HG03520 (cell line): ENCODE measurements around the gene LHFPL6.

Source experiments
- ATAC-seq: cut with Tn5 transposase; IDR thresholded peaks from one replicate; pipeline ENCODE4 v1.9.1; 2021; ENCODE audit warnings: mild to moderate bottlenecking, moderate library complexity; ENCODE audit not compliant: unreplicated experiment

The LHFPL6 gene

DNA sequence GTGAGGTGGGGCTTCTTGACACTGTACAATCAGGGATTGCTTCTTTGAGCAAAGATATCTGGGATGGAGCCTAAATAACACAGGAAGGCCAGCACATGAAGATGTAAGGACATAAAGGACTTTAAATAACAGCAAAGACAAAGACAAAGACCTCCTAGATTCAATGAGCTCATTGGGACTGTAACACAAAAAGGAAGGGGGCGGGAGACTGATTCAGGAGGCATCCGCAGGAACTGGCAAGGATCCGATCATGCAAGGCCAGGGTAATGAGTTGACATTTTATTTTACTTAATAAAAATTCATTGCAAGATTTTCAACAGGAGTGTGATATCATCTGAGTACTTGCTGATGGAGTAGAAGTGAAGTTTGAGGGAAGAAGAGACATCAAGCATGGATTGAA lies 121.5 kb downstream of the LHFPL6 start:
- no peak for ATAC-seq

DNA sequence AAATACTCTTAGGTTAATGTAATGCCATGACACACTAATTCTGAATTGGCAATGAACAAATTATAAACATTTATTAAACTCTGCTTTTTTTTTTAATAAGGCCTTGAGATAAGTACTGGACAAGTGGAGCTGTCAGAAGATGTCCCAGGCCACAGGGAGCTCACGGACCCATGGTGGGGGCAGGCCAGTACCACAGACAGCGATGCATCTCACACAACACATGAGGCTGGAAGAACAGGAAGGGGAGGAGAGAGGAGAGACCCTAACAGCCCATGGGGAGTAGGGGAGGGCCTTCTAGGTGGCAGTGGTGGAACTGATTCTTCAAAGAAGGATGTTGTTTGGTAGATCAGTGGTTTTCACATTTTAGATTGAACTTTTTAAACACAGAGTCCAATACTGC lies 128.4 kb downstream of the LHFPL6 start:
- no peak for ATAC-seq

DNA sequence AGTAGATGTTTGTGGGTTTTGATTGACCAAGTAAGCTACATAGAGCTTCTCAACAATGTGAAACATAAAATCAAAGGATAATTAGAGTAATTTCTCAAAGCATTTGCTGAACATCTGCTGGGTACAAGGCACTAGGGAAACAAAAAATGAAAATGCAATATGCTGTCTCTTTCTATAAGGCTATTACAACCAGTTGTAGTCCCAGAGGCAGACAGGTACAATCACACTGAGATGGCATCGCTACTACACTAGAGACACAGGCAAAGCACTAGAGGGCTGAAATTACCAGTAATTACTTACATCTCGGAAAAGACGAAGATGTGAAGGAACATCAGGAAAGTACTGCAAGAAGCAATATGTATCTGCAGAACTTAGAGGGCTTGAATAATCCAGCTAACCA lies 133.3 kb downstream of the LHFPL6 start:
- ATAC-seq = no peak

DNA sequence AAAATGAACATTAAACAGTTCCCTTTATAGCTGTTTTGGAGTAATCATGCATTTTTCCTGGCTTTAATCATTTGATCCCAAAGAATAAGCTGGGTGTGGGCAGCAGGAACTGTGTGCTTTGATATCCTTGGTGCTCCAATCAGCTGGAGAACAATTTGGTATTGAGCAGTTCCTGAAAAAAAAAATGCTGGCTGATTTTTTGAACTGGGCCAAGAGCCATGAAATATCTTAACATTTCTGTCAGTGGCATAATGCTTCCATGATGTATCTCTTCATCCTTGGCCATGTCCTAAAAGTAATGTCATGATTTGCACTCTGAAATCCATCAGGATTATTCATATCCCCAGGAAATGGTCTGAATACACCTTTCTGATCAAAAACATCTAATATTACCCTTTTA lies 134.7 kb downstream of the LHFPL6 start:
- no peak for ATAC-seq

DNA sequence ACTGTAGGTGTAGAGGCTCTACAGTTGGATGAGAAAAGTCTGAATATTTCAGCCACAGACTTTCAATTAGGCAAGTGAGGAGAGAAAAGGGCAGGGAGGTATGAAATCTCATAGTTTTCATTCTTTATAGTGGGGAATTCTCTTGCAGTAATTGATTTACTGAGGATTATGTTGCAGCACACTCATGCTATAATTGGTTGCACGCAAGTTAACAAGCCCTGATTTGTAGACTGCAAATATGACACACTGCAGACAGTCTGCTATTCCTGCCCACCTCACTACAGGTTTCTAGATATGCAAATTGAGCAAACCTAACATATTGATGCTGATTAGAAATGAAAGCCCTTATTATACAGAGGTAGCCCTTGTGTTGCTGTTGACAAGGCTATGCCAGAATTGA lies 139.4 kb downstream of the LHFPL6 start:
- no peak for ATAC-seq

DNA sequence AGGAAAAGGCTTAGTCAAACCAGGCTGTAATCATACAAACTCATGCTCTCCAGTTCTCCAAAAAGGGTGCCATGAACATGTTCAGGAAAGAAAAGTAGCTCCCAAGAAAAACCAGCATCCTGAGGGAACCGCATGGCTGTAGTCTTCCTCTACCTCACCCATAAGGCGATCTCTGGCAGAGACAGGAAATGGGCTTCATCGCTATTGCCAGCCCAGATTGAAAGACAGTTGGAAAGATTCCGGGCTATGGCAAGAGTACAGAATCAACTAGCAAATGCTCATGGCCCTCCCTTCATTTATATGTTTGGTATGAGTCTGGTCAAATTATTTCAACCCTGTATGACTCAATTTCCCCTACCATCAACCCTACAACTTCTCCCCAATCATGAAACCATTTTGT lies 140.1 kb downstream of the LHFPL6 start:
- no peak for ATAC-seq

DNA sequence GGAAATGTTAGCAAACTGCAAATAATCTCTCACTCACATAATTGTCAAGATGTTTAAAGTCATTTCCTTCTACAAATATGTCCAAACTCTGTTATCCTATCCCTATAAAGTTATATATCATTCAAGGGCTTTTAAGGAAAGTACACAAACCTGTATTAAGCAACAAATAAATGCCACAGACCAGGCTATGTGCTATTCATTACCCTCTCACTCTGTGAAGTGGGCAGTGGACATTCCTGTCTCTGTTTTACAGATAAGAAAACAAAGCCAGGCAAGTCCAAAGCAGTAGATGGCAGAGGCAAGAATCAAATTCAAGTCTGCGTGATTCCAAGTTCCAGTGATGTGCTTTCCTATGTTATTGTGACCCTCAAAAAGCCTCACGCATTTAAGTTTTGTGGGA lies 140.6 kb downstream of the LHFPL6 start:
- no peak for ATAC-seq

DNA sequence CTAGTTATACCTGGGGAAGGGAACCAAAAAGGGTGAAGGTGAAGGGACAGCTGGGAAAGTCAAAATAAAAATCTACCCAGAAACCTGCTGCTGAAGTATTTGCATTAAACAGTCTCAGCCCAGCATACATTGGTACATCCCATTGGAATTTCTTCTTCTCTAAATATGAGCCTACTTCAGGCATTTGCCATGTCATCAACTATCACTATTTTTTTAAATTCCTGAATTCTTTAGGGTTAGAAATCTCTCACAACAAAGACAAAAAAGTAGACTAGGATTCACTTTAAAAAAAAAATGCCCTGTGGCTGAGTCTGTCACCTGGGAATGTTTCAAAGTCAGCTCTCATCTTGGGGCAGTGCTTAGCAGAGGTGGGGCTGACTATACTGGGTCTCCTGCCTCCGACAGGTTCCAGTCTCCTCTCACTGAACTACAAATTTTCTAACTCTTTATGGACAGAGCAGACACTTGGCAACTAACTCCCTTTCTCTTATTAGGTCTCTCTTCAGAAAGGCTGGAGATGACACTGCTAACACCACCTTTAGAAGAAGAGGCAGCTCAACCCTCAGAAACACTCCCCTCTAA lies 141.2 kb downstream of the LHFPL6 start:
- no peak for ATAC-seq

DNA sequence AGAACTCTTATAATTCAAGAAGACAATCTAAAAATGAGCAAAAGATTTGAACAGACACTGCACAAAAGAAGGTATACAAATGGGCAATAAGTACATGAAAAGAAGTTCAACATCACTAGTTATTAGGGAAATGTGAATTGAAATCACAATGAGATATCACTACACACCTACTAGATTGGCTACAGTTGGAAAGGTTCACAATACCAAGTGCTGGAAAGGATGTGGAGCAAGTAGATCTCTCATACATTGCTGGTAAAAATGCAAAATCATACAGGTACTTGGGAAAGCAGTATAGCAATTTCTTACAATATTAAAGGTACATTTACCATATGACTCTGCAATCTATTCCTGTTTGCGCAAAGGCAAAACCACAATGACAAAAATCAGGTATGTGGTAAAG lies 145.7 kb downstream of the LHFPL6 start:
- no peak for ATAC-seq

DNA sequence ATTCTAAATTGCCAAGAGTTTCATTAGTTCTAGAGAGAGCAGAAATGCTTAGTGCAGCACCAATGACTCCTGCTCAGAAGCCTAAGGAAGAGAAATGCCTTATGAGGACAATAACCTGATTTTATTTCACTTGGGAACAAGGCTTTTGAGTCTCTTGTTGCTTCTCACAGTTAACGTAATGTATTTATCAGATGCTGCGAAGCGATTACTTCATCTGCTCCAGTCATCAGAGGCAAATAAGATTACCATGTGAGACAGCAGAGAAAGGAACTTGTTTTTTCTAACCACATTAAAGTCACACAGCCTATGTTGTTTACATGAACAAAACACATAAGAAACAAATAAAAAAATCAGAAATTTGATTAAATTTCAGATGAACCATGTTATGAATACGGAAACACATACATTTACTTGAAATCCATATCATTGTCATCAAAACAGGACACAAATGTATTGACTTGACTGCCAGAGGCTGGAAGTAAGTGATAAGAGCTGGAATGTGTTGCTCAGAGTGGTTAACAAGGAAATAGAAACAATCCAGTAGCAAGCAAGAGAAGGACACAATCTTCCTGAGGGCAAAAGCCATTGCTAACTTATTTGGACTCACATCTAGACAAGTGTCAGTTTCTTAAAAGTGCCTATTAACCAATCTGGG lies 147.3 kb downstream of the LHFPL6 start:
- no peak for ATAC-seq

DNA sequence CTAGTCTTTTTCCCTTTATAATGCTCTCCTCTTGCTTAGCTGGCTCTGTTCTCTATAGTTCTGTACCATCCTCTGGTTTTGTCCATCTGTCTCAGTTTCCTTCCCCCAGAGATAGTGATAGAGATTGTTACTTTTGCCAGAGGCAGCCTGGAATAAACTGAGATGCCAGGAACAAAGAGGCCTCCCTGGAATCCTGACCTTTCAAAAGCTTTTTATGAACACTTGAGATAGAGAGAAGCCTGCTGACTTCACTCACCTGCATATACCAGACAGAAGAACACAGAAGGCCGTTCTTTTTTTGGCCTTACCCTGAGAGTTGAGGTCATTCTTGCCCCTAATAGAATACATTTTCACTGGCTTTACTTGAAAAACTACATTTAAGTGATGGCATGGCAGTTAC lies 150.2 kb downstream of the LHFPL6 start:
- no peak for ATAC-seq

DNA sequence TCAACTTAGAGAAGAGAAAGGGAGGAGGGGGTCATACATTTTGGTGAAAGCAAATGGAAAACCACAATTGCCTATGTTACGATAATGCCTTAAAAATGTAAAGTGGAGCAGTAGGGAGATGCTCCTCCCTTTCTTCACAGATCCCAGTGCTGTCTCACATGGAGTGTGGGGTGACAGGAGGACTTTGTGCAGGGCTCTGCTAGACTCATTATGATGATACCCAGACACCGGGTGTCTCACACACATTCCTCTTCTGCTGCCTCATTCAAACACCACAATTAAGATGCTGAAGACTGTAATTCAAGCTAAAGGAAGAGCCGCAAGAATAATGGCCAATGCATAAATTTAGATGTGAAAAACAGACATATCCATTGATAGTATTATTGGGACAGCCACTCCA lies 150.6 kb downstream of the LHFPL6 start:
- no peak for ATAC-seq

DNA sequence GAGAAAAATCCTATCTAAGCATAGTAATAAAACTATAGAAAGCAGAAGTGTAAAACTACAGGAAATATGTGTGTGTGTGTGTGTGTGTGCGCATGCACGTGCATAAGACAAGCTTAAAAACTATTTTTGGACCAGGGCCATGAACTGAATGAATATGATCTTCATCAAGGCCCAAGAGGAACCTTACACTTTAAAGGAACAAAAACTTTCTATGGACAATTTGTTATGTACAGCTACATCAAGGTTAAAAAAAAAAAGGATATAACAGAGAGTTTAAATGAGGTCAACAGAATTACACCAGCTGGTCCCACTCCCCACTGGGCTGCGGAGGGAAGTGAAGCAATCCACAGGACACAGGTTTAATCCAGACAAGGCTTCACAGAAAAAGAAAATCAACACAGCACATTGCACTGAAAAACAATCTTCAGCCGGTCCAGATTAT lies 151.1 kb downstream of the LHFPL6 start:
- ATAC-seq = no peak

DNA sequence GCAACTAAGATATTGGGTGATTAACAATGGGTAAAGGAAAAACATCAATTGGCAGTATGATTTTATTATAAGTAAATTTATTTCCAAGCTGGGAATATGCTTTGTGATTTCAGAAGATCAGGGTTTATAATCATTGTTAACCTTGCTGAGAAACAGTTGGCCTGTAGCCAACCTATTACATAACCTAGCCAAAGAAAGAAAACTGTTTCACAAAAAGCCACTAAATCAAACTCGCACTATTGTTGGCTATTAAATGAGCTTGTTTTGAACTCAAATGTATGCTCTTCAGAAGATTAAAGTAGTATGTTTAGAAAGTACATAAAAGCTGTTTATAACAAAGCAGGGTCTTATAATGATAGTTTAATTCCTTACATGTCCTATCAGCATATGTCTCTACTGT lies 151.7 kb downstream of the LHFPL6 start:
- ATAC-seq = no peak

DNA sequence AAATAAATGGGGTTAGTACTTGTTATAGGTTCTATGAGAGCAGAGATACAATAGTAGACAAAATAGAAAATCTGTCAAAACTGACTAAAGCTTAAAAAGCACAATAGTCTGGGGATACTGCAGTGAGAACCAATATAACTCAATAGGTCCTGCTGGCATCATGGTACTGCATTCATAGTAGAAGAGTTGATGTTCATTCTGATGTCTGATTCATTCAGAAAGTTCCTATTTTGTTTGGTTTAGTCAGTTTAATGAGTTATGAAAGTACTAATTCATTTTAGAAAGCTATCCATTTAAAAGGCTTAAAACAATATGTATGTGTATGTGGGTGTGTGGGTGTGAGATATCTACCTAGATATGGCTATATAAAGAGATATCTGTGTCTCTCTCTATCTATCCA lies 152.8 kb downstream of the LHFPL6 start:
- ATAC-seq = no peak

DNA sequence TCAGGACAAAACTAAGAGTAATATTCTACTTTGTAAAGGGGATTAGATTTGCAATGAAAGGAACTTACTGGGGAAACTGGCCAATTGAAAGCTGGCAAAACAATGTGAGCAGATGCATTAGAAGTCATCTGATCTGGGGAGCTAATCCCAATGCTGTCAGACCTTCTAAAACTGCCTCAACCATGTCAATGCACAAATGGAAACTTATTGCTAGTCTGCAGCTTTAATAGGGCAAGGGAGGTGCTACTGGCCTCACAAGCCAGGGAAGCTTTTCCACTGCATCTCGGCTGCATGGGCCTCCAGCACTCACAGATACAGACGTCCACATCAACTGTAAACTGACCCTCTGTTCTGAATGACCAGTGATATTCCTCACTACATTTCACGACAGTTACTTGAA lies 154.2 kb downstream of the LHFPL6 start:
- no peak for ATAC-seq

DNA sequence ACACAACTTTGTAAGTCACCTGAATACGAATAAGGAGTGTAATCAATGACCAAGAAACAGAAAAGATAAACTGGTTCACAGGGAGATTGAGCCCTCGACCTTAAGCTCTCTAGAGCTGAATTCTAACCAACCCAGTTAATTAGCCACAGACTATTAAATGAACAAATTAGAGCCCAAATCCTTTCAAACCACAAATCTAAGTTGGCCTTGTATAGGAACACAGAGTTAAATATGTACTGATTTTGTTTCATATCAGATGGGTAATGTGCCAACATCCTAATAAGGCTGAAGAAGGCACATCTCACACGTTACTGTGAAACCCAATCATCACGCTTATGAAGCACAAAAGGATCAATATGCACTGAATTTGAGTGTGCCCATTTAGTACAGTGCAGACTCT lies 156.1 kb downstream of the LHFPL6 start:
- no peak for ATAC-seq

DNA sequence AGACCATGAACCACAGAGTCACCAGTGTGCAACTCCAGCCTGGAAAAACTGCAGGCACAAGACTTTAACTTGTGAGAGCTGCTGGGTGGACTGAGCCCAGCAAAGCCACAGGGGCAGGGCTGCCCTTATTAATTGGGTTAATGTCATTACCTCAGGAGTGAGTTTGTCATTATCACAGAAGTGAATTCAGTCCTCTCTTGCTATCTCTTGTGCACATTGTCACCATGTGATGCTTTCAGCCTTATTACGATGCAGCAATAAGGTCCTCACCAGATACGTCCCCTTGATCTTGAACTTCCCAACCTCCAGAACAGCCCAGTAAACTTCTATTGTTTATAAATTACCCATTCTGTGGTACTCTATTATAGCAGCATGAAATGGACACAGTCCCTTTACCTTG lies 158.1 kb downstream of the LHFPL6 start:
- no peak for ATAC-seq

DNA sequence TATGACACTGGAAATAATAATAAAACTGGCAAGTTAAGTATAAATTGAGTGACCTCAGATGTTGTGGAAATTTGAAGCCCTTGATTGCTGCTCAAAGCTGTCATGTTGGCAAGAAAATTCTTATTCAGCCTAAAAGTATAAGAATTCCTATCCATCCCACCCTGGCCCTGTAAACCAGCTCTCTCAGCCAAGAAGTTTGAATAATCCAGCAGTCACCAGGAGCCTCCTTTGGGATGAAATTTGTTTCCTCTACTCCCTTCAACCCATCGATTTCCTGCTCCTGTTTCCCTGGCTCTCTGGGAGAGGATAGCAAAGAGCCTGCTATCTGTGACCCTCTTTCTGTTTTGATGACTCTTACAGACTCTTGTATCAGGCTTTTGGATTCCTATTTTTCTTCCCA lies 169.3 kb downstream of the LHFPL6 start:
- ATAC-seq = no peak

DNA sequence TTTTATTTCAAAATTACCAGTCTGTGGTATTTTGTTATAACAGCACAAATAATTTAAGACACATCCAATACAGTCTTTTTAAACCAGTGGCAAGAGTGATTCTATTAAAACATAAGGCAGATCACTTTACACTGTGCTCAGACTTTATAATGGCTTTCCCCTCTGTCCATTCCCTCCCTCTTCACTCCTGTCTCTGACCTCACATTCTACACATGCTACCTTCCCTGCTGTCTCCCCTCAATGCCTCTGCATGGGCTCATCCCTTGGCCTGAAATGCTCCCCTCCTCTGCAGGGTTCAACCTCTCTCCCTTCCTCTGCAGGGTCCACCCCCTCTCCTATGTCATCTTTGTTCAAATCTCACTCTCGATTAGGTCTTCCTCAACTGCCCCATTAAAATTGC lies 170.8 kb downstream of the LHFPL6 start:
- ATAC-seq = no peak

DNA sequence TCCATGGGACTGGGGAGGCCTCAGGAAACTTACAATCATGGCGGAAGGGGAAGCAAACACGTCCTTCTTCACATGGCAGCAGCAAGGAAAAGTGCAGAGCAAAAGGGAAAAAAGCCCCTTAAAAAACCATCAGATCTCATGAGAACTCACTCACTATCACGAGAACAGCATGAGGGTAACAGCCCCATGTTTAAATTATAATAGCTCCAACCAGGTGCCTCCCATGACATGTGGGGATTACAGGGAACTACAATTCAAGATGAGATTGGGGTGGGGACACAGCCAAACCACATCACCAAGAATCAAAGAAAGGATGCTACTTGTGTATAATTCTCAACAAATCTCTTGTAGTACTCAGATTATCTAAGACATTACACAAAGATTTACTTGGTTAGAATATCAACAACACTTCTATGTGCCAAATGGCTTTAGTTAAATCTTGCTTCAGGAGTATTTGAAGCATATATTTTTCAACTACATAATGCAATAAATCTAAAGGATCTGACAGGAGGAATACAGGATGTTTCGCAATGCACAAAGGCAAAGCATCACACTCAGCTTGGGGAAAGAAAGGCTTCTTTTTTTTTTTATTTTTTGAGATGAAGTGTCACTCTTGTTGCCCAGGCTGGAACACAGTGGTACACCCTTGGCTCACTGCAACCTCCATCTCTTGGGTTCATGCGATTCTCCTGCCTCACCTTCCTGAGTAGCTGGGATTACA lies 180.0 kb downstream of the LHFPL6 start:
- no peak for ATAC-seq

DNA sequence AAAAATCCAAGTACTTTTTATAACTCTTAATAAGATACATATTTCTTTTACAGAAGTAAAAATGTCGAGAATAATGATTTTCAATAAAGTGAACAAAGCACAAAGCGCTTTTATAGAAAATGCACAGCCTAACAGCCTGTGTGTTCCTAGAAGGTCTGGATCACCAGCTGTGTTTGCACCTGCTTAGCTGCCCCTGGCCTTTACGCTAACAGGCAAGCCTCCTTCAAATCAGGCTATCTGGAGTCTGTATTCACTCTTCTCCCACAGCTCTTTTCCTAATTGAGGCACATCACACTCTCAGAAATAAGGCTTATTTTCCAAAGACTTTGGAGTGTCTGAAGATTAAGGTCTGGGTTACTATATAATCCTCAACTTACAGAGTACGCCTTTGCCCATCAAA lies 183.1 kb downstream of the LHFPL6 start:
- no peak for ATAC-seq

DNA sequence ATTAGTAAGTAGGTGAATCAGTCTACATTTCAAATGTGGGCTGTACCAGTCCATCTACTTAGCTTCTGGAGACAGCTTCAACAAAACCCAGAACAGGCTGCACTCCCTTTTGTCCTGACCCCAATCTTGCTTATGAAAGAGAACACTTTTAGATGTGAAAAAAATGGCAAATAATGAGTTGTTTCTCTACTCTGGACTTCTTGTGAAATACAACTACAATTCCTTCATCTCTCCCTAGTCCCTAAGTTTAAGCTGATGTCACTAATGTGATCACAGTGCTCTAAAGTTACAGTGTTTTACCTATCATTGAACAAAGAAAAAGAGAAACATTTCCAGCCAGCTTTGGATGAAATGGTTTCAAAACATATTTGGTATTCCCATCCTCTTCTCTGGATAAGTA lies 183.9 kb downstream of the LHFPL6 start:
- ATAC-seq = no peak
